HFF-Myc (cell line): Measurements from ENCODE around the gene SPEG.

Experiments used
- DNase-seq: peaks from one replicate; pipeline ENCODE4 v3.0.0-alpha.2; 2011; ENCODE audit warnings: low read depth; ENCODE audit errors: extremely low read depth
- H3K4me3 ChIP-seq: replicated peaks from 2 replicates; pipeline ENCODE4 v1.5.1; 2011; ENCODE audit warnings: low read depth, mild to moderate bottlenecking, control low read depth, low read length
- CTCF ChIP-seq: IDR thresholded peaks from 2 replicates; pipeline ENCODE4 v1.5.1; 2012; ENCODE audit warnings: mild to moderate bottlenecking, low read depth, low read length, control low read depth; ENCODE audit errors: missing control alignments

Gene SPEG

GRCh38 chr2:219490186-219490585, 55.5 kb downstream of the SPEG start:
- TF ChIP-seq CTCF, result peak; percentile 13
- no peak for DNase-seq
- H3K4me3 ChIP-seq, result no peak overlapping the region

- H3K4me3 ChIP-seq, result no peak overlapping the region
- TF ChIP-seq CTCF, result no peak
- no peak for DNase-seq
These were observed 56.0 kb downstream of the SPEG start for GRCh38 chr2:219490600-219491130.

GRCh38 chr2:219491278-219491963, 56.8 kb downstream of the SPEG start:
- no peak for DNase-seq
- no peak overlapping the region for H3K4me3 ChIP-seq
- TF ChIP-seq CTCF, result no peak

GRCh38 chr2:219492575-219492974, 57.9 kb downstream of the SPEG start:
- no peak for DNase-seq
- H3K4me3 ChIP-seq, result no peak overlapping the region
- no peak for TF ChIP-seq CTCF

GRCh38 chr2:219493086-219493485, 58.4 kb downstream of the SPEG start:
- no peak overlapping the region for H3K4me3 ChIP-seq
- DNase-seq, result no peak
- no peak for TF ChIP-seq CTCF

GRCh38 chr2:219494952-219495530, 60.4 kb downstream of the SPEG start:
- no peak for DNase-seq
- no peak overlapping the region for H3K4me3 ChIP-seq
- TF ChIP-seq CTCF, result no peak
